Skin of body (tissue), 2 donors: ENCODE results near the gene HTR3E. TPM values are rescaled to one million over a fixed set of nuclear protein-coding genes. Genes with fewer than 3 reads are reported as not detected.
"Not testable (repeated sequence)": the region's sequence is repeated elsewhere in the genome, so short reads cannot be mapped to it uniquely, and the experiment has no call there.

Experiments
- DNase-seq: peaks from one replicate; lab custom pipeline; 2025; lab: John Stamatoyannopoulos, UW
- total RNA-seq: library from RNA; depleted of rRNA; stranded (reverse); fragments of >200 nt; gene quantifications from one replicate; pipeline ENCODE4 v1.2.3, GENCODE V29; 2014

Gene HTR3E
- not detected for total RNA-seq

DNA sequence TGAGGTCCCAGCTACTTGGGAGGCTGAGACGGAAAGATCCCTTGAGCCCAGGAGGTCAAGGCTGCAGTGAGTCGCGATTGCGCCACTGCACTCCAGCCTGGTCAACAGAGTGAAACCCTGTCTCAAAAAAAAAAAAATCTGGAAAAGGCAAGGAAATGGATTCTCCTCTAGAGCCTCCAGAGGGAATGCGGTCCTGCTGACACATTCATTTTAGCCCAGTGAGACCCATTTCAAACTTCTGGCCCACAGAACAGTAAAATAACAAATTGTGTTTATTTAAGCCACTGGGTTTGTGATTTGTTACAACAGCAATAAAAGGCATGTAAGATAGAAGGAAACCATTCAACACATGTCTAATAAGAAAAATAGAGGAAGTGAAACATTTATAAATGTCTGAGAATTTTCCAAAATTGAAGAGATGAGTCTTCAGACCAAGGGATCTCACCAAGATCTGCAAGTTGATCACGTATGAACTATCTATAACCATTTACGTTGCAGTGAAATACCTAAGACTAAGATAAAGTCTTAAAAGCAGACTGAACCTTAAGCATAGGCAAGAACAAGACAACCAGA is at the start of gene HTR3E:
TSS of gene HTR3E (plus strand) at position 254 of the 573 bp plus-strand sequence. CDS start 466 bp downstream, outside the sequence.
- no peak for DNase-seq

GRCh38 chr3:184050217-184050847 is 46.5 kb upstream of the HTR3E start:
- no peak for DNase-seq

GRCh38 chr3:184052767-184053166 is 44.1 kb upstream of the HTR3E start, which contains the start of gene HTR3C:
HTR3C (plus strand) TSS chr3:184053047; CDS start chr3:184053081, 34 bp downstream.
- DNase-seq, result no peak

- DNase-seq, result no peak
These were observed 38.8 kb upstream of the HTR3E start for GRCh38 chr3:184058029-184058428.

DNA sequence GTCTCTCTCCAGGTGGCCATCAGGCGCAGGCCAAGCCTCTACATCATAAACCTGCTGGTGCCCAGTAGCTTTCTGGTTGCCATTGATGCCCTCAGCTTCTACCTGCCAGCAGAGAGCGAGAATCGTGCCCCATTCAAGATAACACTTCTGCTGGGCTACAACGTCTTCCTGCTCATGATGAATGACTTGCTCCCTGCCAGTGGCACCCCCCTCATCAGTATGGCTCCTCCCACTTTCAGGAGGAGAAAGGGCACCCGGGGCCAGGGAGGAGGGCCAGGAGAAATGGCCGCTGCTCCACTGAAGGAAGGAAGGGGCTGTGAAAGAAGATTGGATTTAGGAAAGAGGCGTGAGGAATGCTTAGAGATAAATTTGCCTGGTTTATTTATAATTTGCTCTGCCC is 37.4 kb upstream of the HTR3E start:
- no peak for DNase-seq

- DNase-seq, result no peak
These were observed 34.2 kb upstream of the HTR3E start for GRCh38 chr3:184062637-184063036.

GRCh38 chr3:184066211-184066610 is 30.7 kb upstream of the HTR3E start:
- no peak for DNase-seq

- DNase-seq, result no peak
These were observed 29.2 kb upstream of the HTR3E start for GRCh38 chr3:184067573-184068055.

GRCh38 chr3:184068344-184068743 is 28.5 kb upstream of the HTR3E start:
- no peak for DNase-seq

DNA sequence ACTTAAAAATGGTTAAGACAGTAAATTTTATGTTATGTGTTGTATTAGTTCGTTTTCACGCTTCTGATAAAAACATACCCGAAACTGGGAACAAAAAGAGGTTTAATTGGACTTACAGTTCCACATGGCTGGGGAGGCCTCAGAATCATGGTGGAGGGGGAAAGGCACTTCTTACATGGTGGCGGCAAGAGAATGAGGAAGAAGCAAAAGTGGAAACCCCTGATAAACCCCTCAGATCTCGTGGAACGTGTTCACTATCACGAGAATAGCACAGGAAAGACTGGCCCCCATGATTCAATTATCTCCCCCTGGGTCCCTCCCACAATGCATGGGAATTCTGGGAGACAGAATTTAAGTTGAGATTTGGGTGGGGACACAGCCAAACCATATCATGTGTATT is 25.7 kb upstream of the HTR3E start:
- not testable (repeated sequence) for DNase-seq

GRCh38 chr3:184073621-184074020 is 23.2 kb upstream of the HTR3E start:
- no peak for DNase-seq

GRCh38 chr3:184075901-184076300 is 21.0 kb upstream of the HTR3E start:
- DNase-seq, result no peak

GRCh38 chr3:184077881-184078280 is 19.0 kb upstream of the HTR3E start:
- no peak for DNase-seq

DNA sequence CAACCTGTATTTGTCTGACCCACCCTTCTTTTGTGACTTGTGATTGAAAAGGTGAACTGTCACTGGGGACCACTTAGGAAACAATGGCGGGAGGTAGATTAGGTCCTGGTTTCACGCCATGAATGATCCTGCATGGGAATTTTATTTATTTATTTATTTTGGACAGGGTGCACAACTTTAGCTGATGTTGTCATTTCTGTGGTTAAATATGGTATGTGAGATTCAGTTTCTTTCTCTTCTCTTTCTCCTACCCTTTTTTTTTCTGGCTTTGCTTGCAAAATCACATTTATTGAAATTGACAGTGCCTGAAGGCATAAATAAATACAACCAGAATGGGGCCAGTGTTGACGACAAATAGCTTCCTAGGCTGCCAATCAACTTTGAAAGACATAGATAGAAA is 18.0 kb upstream of the HTR3E start:
- no peak for DNase-seq

DNA sequence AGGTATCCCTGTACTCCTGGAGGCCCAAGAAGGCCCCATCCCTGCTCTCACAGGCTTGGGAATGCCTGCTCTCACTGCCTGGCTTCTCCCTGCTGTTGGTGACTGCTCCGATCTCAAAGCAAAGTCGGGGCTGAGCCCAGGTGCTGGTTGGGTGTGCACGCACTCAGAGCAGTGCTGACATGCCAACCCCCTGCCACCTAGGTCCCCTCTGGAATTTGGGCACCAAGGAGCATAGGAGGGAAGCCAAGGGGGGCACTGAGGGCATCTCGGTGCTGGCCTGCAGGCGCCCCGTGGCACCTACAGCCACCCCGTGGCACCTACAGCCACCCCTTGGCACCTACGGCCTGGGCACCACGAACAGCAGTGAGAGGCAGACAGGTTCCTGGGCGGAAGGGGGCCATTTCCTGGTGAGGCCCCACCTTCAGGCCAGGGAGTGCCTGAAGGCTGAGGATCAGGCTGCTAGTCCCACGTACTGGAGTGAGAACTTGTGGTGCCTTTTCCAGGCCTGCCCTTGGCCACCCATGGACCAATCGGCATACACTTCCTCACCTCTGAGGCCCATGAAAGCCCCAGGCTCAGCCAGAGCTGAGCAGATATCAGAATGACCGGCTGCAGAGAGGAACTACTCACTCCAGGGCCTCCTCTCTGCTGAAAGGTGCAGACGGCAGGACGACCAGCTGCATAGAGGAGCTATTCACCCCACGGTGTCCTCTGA is 15.6 kb upstream of the HTR3E start:
- no peak for DNase-seq

GRCh38 chr3:184082034-184082433 is 14.8 kb upstream of the HTR3E start:
- DNase-seq, result no peak

- no peak for DNase-seq
These were observed 14.4 kb upstream of the HTR3E start for GRCh38 chr3:184082465-184082864.

DNA sequence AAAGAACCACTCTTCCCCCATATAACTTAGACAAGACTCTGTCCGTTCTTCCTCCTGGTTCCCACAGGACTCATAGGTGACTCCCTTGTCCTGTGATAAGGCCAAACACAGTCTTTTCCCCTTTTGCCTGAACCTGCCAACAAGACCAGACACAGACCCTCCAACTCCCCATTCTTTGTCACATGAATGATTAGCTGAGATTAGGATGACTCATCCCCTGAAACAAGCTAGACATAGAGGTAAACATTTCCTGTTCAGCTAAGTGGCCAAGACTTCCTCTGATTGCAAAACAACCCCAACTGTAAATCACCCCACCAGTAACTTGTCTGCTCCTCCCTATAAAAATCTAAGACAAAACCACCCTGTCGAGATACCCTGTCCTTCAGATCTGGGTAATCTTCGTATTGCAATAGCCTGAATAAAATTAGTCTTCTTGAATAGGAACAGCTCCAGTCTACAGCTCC is 11.4 kb upstream of the HTR3E start:
- DNase-seq, result no peak

DNA sequence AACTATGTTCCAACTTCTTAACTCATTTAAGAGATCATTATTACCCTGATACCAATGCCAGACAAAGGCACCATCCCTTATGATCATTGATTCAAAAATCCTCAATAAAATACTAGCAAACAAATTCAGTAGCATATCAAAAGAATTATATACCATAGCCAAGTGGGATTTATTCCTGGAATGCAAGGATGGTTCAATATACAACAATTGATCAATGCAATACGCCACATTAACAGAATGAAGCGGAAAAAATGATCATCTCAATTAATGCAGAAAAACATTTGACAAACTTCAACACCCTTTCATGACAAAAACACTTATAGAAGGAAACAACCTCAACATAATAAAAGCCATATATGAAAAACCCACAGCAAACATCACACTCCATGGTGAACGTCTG is 4.7 kb upstream of the HTR3E start:
- DNase-seq, result no peak

DNA sequence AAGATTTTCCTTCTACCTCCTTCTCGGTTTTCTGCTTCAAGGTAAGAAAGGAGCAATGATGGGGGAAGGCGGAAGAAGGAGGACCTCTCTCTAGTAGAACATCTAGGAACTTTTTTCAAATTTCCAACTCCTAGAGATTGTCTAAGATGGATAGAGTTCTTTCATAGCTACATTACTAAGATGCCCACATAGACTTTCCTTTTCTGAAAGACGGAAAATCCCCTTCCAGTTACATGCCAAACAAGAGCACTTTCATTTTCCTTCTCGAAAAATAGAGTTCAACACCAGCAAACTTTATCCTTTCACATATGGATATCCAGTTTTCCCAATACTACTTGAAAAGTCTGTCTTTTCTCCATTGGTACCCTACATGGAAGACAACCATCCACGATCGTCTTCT is 692 bp downstream of the HTR3E start:
- DNase-seq, result no peak

DNA sequence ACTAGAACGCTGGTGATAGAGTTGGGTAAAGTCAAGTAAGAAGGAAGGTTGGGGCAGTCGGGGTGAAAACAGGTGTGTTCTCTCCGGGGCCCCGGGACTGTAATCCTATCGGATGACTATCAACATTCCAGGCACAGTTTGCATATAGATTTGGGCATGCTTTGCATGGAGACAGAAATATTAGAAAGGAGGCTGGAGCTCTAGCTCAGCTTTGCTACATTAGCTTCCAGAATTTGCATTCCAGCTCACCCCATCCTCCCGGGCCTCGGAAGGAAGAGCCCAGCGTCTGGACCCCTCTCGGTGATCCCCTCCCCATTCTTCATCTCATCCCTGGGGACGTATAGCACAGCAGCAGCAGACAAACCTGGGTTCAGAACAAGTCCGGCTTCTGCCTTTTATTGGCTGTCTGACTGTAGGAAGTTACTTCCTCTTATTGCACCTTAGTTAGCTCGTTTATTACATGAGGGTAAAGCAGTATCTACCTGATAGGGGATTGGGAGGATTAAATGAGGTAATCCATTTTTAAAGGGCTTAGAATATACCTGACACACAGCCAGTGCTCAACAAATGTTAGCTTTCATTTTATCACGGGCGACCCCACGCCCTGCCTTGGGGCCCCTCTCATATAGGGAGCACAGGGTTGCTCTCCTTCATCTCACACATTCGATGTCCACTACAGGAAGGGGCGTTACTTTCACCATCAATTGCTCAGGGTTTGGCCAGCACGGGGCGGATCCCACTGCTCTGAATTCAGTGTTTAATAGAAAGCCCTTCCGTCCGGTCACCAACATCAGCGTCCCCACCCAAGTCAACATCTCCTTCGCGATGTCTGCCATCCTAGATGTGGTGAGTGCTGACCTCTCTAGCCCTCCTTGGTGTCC is 3.2 kb downstream of the HTR3E start:
- DNase-seq, result no peak
